KOPT-K1 (cell line): ENCODE results near the gene LSM3.

Experiments used
- H3K27ac ChIP-seq: fragments of 200-600 bp; sonication (generic); 2 replicates; pipeline ENCODE4 v1.5.1; 2016; ENCODE audit warnings: antibody characterized with exemption, mild to moderate bottlenecking, low read depth, low read length; ENCODE audit not compliant: poor library complexity, severe bottlenecking
- H3K36me3 ChIP-seq: fragments of 200-600 bp; sonication (generic); 2 replicates; pipeline ENCODE4 v1.5.1; 2017; ENCODE audit warnings: antibody characterized with exemption, mild to moderate bottlenecking, low read length, moderate library complexity; ENCODE audit not compliant: insufficient read depth
- H3K9me3 ChIP-seq: fragments of 200-600 bp; sonication (generic); 2 replicates; pipeline ENCODE4 v1.5.1; 2017; ENCODE audit warnings: antibody characterized with exemption, low read length, mild to moderate bottlenecking; ENCODE audit not compliant: insufficient read depth, poor library complexity, severe bottlenecking

Gene LSM3

GRCh38 chr3:14238356-14238755, 59.7 kb downstream of the LSM3 start:
- Histone ChIP-seq H3K36me3 (no peaks in the 10 kb centered on the region), H3K27ac (no peak overlapping the region), H3K9me3 (peaks cover 8% of the 10 kb centered on the region)

DNA sequence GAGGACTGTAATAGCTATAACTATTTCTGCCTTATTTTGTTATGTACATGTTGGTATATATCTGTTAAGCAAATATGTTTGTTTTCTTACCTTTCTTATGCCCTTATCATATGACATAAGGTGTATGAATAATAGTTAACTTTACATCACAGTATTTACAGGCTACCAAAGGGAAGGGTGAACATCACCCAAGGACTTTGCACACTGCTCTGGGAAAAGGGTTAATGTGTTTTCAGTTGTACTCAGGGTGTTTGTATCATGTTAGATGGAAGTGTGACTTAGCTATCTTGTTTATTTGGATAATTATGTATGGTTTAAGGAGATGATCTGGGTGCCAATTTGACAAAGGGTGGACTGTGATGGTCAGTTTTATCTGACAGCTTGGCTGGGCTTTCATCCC, 60.3 kb downstream of the LSM3 start:
- no peaks in the 10 kb centered on the region for H3K36me3 ChIP-seq
- peaks cover 3% of the 10 kb centered on the region for H3K9me3 ChIP-seq
- H3K27ac ChIP-seq, result no peak overlapping the region

- H3K27ac ChIP-seq, result no peak overlapping the region
- no peaks in the 10 kb centered on the region for H3K36me3 ChIP-seq
- no peaks in the 10 kb centered on the region for H3K9me3 ChIP-seq
Measured at GRCh38 chr3:14239940-14240339, 61.3 kb downstream of the LSM3 start.

- Histone ChIP-seq H3K36me3 (no peaks in the 10 kb centered on the region), H3K27ac (no peak overlapping the region), H3K9me3 (no peaks in the 10 kb centered on the region)
Measured at GRCh38 chr3:14240366-14240765, 61.7 kb downstream of the LSM3 start.

DNA sequence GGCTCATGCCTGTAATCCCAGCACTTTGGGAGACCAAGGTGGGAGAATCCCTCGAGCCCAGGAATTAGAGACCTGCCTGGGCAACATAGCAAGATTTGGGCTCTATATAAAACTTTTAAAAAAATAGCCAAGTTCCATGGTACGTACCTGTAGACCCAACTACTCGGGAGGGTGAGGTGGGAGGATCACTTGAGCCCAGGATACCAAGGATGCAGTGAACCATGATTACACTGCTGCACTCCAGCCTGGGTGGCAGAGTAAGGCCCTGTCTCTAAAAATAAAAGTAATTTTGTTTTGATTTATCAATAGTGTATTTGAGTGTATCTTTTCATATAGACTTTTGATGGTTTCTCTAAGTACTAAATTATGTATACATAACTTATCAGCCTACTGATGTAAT, 63.1 kb downstream of the LSM3 start:
- no peaks in the 10 kb centered on the region for H3K9me3 ChIP-seq
- H3K27ac ChIP-seq, result no peak overlapping the region
- H3K36me3 ChIP-seq, result no peaks in the 10 kb centered on the region

DNA sequence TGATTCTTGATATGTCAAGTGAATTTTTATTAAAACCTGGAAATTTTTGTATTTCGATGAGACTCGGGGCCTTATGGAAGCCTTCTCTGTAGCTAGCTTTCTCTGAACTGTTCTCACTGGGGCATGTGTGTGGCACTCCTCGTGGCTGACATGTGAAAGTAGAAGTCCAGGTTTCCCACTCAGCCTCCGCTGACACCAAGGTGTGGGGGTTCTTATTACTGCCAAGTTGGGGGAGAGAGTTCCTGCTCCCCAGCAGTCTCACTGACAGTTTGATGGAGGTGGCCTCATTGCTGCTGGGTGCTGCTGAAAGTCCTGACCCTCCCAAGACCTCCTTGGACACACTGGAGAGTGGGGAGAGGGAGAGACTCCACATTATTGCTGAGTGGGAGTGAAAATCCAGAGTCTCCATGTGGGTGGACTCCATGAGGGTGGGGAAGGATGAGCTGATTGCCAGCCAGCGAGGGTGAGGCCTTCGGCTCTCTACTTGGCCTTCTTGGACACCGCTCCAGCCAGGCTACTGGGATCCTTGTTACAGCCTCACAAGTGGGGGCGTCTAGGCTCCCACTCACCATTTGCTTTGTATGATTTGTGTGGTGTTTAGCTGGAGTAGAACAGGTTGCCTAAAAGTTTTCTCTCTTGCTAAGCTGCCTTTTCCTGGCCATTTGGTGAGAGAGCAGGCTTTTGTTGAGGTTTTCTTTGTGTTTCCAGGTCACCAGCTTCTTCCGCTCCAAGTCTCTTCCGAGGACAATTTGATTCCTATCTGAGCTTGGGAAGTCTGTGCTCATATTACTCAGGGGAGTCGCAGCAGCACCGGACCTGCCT, 64.1 kb downstream of the LSM3 start:
- Histone ChIP-seq H3K9me3 (no peaks in the 10 kb centered on the region), H3K36me3 (no peaks in the 10 kb centered on the region), H3K27ac (no peak overlapping the region)

- H3K9me3 ChIP-seq, result no peaks in the 10 kb centered on the region
- H3K27ac ChIP-seq, result no peak overlapping the region
- H3K36me3 ChIP-seq, result no peaks in the 10 kb centered on the region
Measured at GRCh38 chr3:14243782-14244181, 65.2 kb downstream of the LSM3 start.

DNA sequence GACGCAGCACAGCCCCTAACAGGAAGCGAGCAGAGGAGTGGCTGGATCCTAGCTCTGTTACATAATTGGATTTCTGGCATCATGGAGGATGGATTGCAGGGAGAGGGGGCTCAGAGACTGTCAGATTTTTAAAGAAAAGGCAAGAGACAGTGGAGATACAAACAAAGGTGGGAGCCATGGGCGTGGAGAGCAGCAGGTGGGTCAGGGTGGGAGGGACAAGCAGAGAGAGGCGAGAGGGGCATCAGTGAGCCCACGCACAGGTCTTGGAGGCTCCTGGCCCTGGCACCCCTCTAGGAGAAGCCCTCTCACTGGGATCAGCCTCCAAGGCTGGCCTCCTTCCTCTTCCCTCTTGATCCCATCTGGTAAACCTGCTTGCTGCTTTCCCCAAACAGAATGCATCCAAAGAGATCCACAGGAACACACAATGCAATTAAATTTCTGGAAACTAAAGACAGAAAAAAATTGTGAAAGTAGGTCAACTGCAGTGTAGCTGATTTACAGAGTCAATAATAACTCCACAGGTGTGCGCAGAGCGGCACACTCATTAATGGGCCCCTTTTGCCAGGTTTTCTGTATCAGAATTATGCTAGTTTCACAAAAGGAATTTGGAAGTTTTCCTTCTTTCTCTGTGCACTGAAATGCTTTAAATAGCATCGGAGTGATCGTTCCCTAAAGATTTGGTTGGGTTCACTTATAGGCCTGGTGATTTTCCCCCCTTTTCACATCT, 66.1 kb downstream of the LSM3 start:
- Histone ChIP-seq H3K9me3 (no peaks in the 10 kb centered on the region), H3K27ac (no peak overlapping the region), H3K36me3 (no peaks in the 10 kb centered on the region)

GRCh38 chr3:14245248-14245639, 66.6 kb downstream of the LSM3 start:
- Histone ChIP-seq H3K9me3 (no peaks in the 10 kb centered on the region), H3K36me3 (no peaks in the 10 kb centered on the region), H3K27ac (no peak overlapping the region)

DNA sequence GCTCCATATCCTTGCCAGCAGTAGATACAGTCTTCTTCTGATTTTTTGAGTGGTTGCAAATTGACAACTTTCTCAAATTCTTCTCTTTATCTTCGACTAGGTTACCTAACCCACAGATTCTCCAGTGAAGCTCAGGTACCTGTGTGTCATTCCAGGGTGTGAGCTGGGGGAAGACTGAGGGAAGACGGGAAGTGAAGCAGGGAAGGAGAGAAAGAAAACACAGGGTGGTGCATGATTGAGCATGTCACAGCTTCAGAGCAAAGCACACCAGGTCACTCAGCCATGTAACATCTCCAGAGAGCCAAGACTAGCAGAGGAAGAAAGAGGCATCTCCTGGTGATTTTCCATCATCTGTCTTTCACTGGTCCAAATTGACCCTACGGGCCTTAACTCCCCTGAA, 67.2 kb downstream of the LSM3 start:
- Histone ChIP-seq H3K36me3 (no peaks in the 10 kb centered on the region), H3K9me3 (no peaks in the 10 kb centered on the region), H3K27ac (no peak overlapping the region)

GRCh38 chr3:14246414-14246813, 67.8 kb downstream of the LSM3 start:
- Histone ChIP-seq H3K36me3 (no peaks in the 10 kb centered on the region), H3K9me3 (no peaks in the 10 kb centered on the region), H3K27ac (no peak overlapping the region)

- Histone ChIP-seq H3K9me3 (no peaks in the 10 kb centered on the region), H3K27ac (no peak overlapping the region), H3K36me3 (no peaks in the 10 kb centered on the region)
Measured at GRCh38 chr3:14248477-14248848, 69.8 kb downstream of the LSM3 start.

DNA sequence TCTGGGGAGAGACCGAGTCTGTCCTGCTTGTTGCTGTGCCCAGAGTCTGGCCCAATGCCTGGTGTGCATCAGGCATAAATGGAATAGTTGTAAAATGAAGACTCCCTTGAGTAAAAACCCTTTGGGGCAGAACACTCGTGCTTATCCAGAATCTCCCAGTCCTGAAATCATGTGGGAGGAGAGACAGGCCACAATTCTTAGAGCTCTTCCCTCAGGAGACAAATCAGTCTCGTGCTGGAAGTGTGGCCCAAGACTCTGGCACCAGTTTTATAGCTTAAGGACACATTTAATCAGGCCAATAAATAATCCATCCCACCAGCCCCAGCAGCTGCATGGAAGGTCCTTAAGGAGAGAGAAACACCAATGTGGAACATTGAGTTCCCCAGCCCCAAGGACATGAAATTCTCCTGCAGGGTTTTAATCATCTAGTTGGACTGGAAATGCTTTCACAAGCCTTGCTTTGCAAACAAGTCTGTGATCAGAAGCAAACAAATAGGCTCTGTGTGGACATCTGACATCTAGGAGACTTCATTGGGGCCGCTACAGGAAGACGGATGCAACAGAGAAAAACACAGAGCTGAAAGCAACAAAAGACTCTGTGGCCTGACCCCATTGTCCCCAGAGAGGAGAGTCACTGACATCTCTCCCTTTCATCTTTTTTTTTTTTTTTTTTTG, 70.4 kb downstream of the LSM3 start:
- no peaks in the 10 kb centered on the region for H3K36me3 ChIP-seq
- H3K27ac ChIP-seq, result no peak overlapping the region
- H3K9me3 ChIP-seq, result no peaks in the 10 kb centered on the region
